Vagina (tissue), 2 donors: ENCODE results near the gene SORCS2.

Experiments
- CTCF ChIP-seq, 3 experiments: fragments of 450-650 bp in 2 of 3; fragments of 200-600 bp in 1 of 3; sonication (generic) in 1 of 3; IDR thresholded peaks; one replicate each; pipeline ENCODE4 v1.5.1; 2017 to 2019; ENCODE audit warnings: antibody characterized with exemption in 3 of 3, mild to moderate bottlenecking in 2 of 3, moderate library complexity in 2 of 3
- POLR2AphosphoS5 ChIP-seq, 2 donors: sonication (generic); formaldehyde crosslinking; IDR thresholded peaks; one replicate each; pipeline ENCODE4 v1.9.0; 2017; ENCODE audit warnings: antibody characterized with exemption in 2 of 2, mild to moderate bottlenecking in 2 of 2, low read depth in 1 of 2; ENCODE audit not compliant: insufficient read depth in 1 of 2

GRCh38 chr4:7315935-7316334 is 123.6 kb downstream of the SORCS2 start:
- TF ChIP-seq POLR2AphosphoS5 (IDR thresholded peaks at IDR 0.05; ENCODE audit: insufficient read depth in 1 of 2, low read depth in 1 of 2) = no peak
- TF ChIP-seq CTCF (IDR thresholded peaks at IDR 0.05) = no peak
